Measurements from ENCODE around the gene MESP2.

Gene MESP2

DNA sequence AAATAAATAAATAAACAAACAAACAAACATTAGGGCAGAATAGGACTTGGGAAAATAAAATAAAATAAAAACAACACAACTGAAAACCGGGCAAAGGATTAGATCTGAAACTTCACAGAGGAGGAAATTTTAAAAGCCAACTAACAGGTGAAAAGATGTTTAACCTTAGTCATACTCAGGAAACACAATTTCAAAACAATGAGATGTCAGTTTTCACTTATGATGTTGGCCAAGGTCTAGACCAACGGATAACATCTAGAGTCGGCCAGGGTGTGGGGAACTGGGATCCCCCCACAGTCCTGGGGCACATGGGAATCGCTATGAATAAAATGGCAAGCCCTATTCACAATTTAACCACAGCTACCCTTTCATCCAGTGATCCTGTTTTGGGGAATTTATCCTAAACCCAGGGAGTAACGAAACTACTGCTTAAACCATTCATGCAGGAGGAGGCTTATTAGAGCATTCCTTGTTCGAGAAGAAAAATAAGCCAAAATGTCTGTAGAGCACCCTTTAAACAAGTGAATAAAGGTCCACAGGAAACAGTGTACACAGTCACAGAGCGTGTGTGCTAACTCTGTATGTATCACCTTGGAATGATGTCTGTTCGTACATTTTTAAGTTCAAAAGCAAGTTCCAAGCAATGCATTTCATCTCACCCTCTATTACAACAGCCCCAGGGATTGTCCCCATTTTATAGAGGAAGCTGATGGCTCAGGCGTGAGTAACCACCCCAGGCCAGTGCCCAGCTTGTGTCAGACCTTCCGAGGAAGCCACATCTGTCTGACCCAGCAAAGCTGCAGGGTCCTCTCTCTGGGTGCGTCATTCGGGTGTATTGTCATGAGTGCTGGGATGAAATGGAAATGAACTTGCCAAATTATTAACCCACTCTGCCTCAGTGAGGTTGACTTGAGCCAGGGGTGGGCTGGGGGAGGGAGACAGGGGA, 44.8 kb downstream of the MESP2 start:
- Histone ChIP-seq H3K36me3 (ENCODE audit: insufficient read depth, low read length) (no peaks in the 10 kb centered on the region), H3K9ac (ENCODE audit: low read depth, low read length) (no peak overlapping the region), H3K4me1 (ENCODE audit: insufficient read depth, low read length) (peaks cover 5% of the 10 kb centered on the region; the same call in 1 of the 2 replicates), H3K9me3 (ENCODE audit: control insufficient read depth, insufficient read depth, low read length) (no peaks in the 10 kb centered on the region; the same call in 1 of the 2 replicates)

DNA sequence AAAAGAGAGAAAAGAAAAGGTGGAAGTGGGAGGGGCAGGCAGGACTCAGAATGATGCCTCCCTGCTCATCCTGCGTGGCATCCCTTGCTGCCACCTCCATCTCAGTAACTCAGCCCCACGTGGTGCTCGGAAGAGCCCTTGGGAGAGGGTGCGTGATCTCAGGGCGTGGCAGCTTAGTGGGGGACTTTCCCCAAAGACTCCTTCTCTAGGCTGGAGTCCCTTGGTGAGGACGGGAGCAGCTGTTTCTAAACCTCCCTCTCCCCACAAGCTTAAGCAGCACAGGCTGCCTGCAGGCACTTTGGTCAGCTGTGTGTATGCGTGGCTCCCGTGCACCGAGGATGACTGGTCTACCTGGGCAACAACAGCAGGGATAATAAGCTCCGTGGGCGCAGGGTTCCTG, 45.9 kb downstream of the MESP2 start:
- no peaks in the 10 kb centered on the region for H3K36me3 ChIP-seq (ENCODE audit: insufficient read depth, low read length)
- peaks cover 5% of the 10 kb centered on the region; the same call in 1 of the 2 replicates for H3K4me1 ChIP-seq (ENCODE audit: insufficient read depth, low read length)
- H3K9me3 ChIP-seq (ENCODE audit: control insufficient read depth, insufficient read depth, low read length): no peaks in the 10 kb centered on the region
- no peak overlapping the region for H3K9ac ChIP-seq (ENCODE audit: low read depth, low read length)

DNA sequence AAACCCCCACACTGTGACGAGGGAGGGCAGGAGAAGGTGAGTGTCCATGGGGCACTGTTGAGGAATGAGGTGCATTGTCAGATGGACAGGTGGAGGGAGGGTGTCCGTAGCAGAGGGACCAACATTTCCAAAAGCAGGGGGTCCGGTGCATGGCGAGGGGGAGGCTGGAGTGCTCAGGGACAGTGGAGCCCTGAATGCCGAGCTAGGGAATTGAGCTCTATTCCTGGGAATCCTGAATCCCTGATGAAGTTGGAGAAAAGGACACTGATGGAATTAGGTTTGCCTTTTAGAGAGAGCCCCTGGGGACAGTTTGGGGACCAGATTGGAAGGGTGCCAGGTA, 46.4 kb downstream of the MESP2 start:
- H3K9ac ChIP-seq (ENCODE audit: low read depth, low read length): no peak overlapping the region
- H3K9me3 ChIP-seq (ENCODE audit: control insufficient read depth, insufficient read depth, low read length): no peaks in the 10 kb centered on the region
- H3K4me1 ChIP-seq (ENCODE audit: insufficient read depth, low read length): peaks cover 5% of the 10 kb centered on the region; the same call in 1 of the 2 replicates
- no peaks in the 10 kb centered on the region for H3K36me3 ChIP-seq (ENCODE audit: insufficient read depth, low read length)

DNA sequence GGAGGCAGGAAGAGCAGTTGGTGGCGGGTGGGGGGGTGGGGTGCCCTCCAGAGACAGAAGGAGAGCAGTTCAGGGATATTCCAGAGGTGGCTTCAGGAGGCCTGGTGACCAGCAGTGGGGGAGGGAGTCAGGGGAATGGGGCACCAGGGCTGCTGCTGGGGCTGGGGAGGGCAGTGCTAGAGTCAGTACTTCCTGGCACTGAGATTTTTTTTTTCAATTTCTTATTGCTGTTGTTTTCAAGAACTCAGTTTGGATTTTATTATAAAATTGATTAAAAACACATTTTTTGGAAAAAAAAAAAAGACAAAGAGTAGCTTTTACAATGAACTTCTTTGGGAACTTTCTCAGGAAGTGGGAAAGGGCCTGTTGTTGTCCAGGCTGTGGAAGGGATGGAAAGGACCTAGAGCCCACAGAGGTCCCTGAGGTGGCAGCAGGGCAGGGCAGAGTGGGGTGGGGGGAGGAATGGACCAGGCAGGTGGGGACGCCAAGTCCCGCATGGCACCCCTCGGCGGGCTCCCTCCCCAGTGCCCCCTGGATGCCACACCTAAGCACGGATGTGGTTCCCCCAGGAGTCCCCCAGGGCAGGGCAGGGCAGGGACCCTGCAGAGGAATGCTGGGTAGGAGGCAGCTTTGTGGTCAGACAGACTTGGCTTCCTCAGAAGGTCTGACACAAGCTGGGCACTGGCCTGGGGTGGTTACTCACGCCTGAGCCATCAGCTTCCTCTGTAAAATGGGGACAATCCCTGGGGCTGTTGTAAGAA, 47.0 kb downstream of the MESP2 start:
- no peak overlapping the region for H3K9ac ChIP-seq (ENCODE audit: low read depth, low read length)

DNA sequence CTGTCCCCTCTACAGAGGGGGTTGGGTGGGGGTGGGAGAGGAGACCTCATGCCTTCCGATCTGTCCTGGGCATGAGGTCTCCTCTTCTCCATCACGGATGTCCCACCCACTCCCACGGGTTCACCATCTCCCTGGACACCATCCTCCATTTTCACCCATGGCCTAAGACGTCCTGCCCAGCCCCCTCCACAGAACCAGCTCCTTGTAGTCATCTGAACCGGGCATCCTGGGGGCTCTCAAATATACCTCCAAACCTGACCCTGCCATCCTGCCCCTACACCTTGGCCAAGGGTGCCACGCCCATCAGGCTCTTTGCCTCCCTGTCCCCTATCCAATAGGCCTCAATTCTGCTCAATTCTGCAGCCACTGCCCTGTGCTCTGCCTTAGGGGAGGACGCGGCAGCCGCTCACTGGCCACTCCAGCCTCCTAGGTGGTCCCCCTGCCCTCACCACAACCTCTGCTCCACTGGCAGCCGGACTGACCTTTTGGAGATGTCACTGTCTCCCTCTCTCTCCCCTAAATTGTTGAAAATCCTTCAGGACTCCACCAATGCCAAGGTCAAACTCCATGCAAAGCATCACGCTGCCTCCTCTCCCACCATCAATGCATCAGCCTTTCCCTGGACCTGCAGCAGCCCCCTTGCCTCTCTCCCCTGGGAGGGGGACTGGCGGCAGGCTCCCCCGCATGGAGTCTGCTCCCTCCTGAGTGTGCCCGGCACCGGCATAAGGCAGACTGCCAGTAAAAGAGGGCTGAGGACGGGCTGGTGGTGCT, 47.9 kb downstream of the MESP2 start:
- no peaks in the 10 kb centered on the region for H3K9me3 ChIP-seq (ENCODE audit: control insufficient read depth, insufficient read depth, low read length)
- no peak overlapping the region for H3K9ac ChIP-seq (ENCODE audit: low read depth, low read length)
- peaks cover 13% of the 10 kb centered on the region; the same call in 1 of the 2 replicates for H3K4me1 ChIP-seq (ENCODE audit: insufficient read depth, low read length)
- no peaks in the 10 kb centered on the region for H3K36me3 ChIP-seq (ENCODE audit: insufficient read depth, low read length)

More for the DNA sequence above, 47.0 kb downstream of the MESP2 start:
- Histone ChIP-seq H3K4me1 (ENCODE audit: insufficient read depth, low read length) (peaks cover 5% of the 10 kb centered on the region; the same call in 1 of the 2 replicates), H3K9me3 (ENCODE audit: control insufficient read depth, insufficient read depth, low read length) (no peaks in the 10 kb centered on the region), H3K36me3 (ENCODE audit: insufficient read depth, low read length) (no peaks in the 10 kb centered on the region)

DNA sequence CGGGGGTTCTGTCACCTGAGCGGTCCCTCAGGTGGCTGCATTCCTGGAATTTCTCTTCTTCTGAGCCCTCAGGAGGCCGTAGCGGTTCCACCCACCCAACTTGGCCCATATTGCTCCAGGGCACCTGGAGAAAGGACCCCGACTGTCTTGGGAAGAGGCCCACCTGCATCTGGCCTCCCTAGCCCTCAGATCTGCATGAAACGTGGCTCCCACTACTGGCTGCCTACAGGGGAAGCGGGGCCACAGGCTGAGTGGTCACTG, 48.4 kb downstream of the MESP2 start:
- Histone ChIP-seq H3K9ac (ENCODE audit: low read depth, low read length) (no peak overlapping the region), H3K36me3 (ENCODE audit: insufficient read depth, low read length) (no peaks in the 10 kb centered on the region), H3K9me3 (ENCODE audit: control insufficient read depth, insufficient read depth, low read length) (no peaks in the 10 kb centered on the region), H3K4me1 (ENCODE audit: insufficient read depth, low read length) (peaks cover 13% of the 10 kb centered on the region; the same call in 1 of the 2 replicates)

DNA sequence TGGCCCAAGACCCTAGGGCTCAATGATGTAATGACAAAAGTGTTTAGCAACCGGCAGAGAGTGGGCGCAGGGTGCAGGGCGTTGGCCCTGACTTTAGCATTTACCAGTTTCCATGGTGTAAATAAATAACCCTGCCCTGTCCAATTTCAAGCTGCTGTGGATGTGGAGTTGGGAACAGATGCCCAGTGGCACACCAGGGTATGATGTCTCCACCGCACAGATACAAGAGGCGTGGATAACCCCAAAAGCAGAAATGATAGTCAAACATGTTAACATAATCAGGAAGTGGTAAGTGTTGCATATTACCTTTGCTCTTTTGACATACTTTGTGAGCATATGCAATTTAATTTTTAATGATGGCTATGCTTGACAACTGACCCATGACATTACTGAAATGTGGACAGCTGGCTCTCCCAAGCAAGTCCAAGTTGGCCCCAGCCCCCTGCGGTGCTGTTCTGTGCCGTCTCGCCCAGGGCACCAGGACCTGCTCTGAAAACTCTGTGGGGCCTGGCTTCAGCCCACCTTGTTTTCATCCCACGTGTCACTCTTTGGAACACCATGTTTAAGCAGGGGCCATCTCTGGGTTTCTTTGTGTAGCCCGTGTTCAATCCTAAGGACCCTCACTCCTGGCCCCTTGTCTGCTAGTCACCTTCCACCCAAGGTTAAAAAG, 49.3 kb downstream of the MESP2 start:
- Histone ChIP-seq H3K36me3 (ENCODE audit: insufficient read depth, low read length) (no peaks in the 10 kb centered on the region), H3K4me1 (ENCODE audit: insufficient read depth, low read length) (peaks cover 13% of the 10 kb centered on the region; the same call in 1 of the 2 replicates), H3K9ac (ENCODE audit: low read depth, low read length) (no peak overlapping the region), H3K9me3 (ENCODE audit: control insufficient read depth, insufficient read depth, low read length) (no peaks in the 10 kb centered on the region)

DNA sequence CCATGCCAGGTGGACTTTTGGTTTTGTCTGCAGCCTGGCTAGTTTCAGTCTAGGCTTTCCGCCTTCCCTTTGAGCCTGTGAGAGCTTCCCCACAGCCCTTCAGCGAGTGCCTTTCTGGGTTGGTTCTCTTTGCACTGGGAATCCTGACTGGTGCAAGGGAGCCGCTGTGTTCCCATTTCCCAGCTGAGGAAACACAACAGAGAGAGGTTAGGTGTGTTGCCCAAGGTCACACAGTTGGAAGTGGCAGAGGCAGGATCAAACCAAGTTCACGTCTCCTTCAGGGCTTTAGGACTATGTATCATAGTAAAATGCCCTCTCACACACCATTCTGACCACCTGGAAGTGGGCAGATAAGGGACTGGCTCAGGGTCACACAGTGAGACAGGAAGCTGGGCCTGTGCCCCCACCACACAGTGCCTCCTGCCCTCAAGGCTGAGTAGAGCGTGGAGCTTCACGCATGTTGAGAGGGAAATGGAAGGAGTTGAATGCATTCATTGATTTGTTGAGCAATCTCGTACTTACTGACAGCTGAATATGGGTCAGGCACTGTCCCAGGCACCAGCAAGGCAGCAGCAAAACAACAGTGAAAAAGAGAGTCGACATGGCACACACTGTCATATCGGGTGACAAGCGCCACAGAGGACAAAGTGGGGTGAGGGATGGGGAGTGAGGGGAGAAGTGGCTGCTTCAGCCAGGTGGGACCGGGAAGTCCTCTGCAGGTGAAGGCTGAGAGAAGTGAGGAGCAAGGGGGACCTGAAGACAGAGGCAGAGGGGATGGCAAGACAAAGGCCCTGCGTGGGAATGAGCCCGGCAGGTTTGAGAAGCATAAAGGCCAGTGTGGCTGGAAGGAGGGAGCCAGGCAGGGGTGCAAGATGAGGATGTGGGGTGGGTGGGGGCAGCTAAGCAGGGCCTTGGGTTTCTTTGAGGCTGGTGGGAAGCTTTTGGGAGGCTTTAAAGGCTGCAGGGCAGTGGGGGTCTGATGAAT, 50.8 kb downstream of the MESP2 start:
- H3K9me3 ChIP-seq (ENCODE audit: control insufficient read depth, insufficient read depth, low read length): no peaks in the 10 kb centered on the region
- H3K36me3 ChIP-seq (ENCODE audit: insufficient read depth, low read length): no peaks in the 10 kb centered on the region
- H3K9ac ChIP-seq (ENCODE audit: low read depth, low read length): no peak overlapping the region
- H3K4me1 ChIP-seq (ENCODE audit: insufficient read depth, low read length): peaks cover 13% of the 10 kb centered on the region; the same call in 1 of the 2 replicates

DNA sequence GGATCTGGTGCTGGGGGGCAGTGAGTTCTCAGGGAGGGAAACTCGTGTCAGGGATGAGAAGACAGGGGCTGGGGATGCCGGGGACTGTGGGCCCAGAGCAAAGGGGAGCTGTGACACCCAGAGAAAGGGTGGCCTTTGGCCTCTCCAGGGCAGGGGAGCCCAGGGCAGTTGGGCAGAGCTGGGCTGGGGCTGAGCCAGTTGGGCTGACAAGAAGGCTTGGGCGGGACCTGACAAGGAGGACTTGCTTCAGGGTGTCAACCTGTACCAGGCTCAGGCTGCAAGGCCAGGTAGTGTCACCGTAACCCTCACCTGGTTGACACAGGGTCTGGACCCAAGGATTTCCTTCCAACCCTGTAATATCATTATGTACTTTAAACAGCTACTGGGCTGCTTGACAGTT, 51.7 kb downstream of the MESP2 start:
- Histone ChIP-seq H3K4me1 (ENCODE audit: insufficient read depth, low read length) (peaks cover 13% of the 10 kb centered on the region; the same call in 1 of the 2 replicates), H3K36me3 (ENCODE audit: insufficient read depth, low read length) (no peaks in the 10 kb centered on the region; the same call in 1 of the 2 replicates), H3K9ac (ENCODE audit: low read depth, low read length) (no peak overlapping the region), H3K9me3 (ENCODE audit: control insufficient read depth, insufficient read depth, low read length) (no peaks in the 10 kb centered on the region)
